Astrocyte of the spinal cord (primary cell): ENCODE measurements around the gene SRP19.

Experiments
- DNase-seq: peaks from one replicate; pipeline ENCODE4 v3.0.0; 2011; ENCODE audit warnings: low read depth, low spot score
- H3K4me3 ChIP-seq: 2 replicates; pipeline ENCODE4 v1.5.1; 2011; ENCODE audit warnings: low read depth, mild to moderate bottlenecking, low read length, moderate library complexity
- CTCF ChIP-seq: IDR thresholded peaks from 2 replicates; pipeline ENCODE4 v1.5.1; 2012; ENCODE audit warnings: low read depth, mild to moderate bottlenecking, low read length, inconsistent platforms
- in situ Hi-C: cut with HindIII; loops from 2 replicates; pipeline ENCODE4 v1.10.0; 2017; ENCODE audit warnings: low sequenced_read_pairs

The SRP19 gene

DNA sequence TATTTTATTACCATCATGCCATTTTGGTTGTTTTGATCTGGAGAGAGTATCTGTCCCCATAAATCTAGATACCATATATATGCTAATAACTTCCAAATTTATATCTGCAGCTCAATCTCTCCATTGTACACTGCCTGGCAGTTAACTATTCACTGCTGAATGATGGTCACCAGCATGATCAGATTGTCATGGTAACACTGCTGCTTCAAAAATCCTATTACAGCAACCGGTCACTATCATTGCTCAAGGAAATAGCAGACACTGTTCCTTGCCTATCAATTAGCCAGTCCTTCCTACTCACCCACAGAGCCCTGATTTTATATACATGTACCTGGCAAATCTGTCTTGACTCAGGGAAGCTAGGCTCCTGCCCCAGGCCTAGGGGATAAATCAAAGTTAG lies 49.4 kb downstream of the SRP19 start:
- in situ Hi-C loops, result no loop called here
- no peak for TF ChIP-seq CTCF
- DNase-seq, result no peak
- no peak overlapping the region for H3K4me3 ChIP-seq

DNA sequence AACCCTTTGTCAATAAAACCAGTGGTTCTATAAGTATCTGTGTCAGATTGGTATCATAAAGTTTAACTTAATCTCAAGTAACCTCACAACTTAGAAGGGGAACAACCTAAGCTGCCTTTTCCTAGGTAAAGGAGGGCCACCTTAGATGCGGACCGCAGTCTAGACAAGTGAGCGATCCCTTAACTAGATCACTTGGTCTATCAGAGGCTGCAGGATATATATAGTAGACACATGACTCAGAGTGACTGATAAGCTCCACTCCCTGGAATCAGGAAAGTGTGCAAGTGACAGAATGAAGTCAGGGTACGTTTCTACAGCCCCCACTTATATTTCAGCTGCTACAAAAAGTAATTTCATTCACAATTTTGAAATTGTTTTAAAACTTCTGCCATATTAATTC lies 53.5 kb downstream of the SRP19 start:
- TF ChIP-seq CTCF, result no peak
- DNase-seq, result no peak
- no peak overlapping the region for H3K4me3 ChIP-seq
- in situ Hi-C loops, result no loop called here

DNA sequence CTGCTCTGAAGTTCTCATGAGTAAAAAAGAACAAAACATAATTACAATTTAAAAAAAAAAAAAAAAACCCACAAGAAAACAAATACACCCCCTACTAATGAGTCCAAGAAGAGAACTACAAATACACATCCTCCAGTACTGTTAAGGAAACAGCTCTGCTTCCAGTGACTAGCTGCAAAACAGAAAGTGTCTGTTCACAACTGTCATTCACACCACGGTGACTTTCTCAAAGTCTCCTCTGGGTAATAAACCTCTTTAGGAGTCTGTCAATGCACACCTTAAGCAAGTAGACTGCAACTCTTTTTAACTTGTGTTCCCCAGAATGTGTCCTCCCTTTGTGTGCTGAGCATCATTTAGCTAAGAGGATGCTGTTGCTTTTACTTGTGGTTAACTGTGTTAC lies 54.7 kb downstream of the SRP19 start:
- no peak overlapping the region for H3K4me3 ChIP-seq
- TF ChIP-seq CTCF, result no peak
- in situ Hi-C loops, result no loop called here
- no peak for DNase-seq

- no peak overlapping the region for H3K4me3 ChIP-seq
- TF ChIP-seq CTCF, result peak; percentile 31
- peak; percentile 7 for DNase-seq
- in situ Hi-C loops, result no loop called here
Observed at GRCh38 chr5:112917453-112917995, 56.4 kb downstream of the SRP19 start.

GRCh38 chr5:112918136-112918535 lies 57.0 kb downstream of the SRP19 start:
- in situ Hi-C loops, result no loop called here
- H3K4me3 ChIP-seq, result no peak overlapping the region
- DNase-seq, result no peak
- TF ChIP-seq CTCF, result no peak

GRCh38 chr5:112918679-112919078 lies 57.6 kb downstream of the SRP19 start:
- TF ChIP-seq CTCF, result no peak
- DNase-seq, result no peak
- in situ Hi-C loops, result no loop called here
- no peak overlapping the region for H3K4me3 ChIP-seq
